ENCODE data around the gene MRGPRG.

MRGPRG gene

DNA sequence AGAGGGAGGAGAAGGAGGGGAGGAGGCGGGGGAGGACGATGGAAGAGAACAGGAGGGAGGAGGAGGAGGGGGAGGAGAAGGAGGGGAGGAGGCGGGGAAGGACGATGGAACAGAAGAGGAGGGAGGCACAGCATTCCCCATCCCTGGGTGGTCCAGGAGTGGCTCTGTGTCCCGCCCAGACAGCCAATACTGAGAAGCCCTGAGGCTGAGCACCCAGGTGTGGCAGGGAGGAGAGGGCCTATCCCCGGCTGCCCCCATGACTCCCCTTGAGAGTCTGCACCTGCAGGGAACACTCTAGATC, 12.9 kb upstream of the MRGPRG start:
- no peaks in the 10 kb centered on the region for H3K79me1 ChIP-seq (ENCODE audit: low read length)
- no peaks in the 10 kb centered on the region for H3K9me3 ChIP-seq (ENCODE audit: insufficient read depth, low read depth, low read length)
- H2BK5ac ChIP-seq (ENCODE audit: low read depth, low read length, poor library complexity): no peak overlapping the region
- no peak overlapping the region for H2BK12ac ChIP-seq (ENCODE audit: low read length)
- no peak overlapping the region for H3K18ac ChIP-seq (ENCODE audit: low read length)
- H3K27me3 ChIP-seq (ENCODE audit: insufficient read depth, low read length): no peaks in the 10 kb centered on the region
- peaks cover 0 to under 1% of the 10 kb centered on the region in 2 experiments for H3K4me1 ChIP-seq (ENCODE audit: control insufficient read depth in 1 of 2, insufficient read depth in 2 of 2, low read length in 2 of 2)
- no peak overlapping the region for H2AK5ac ChIP-seq (ENCODE audit: low read length)
- H4K12ac ChIP-seq (ENCODE audit: low read depth, low read length): no peak overlapping the region
- H3K14ac ChIP-seq (ENCODE audit: low read length): no peak overlapping the region
- no peak overlapping the region for H2AFZ ChIP-seq (ENCODE audit: insufficient read depth, low read length, poor library complexity)
- WGBS (ENCODE audit: extremely low coverage, insufficient coverage, insufficient read length): no CpG with 5 or more reads among the region's 6 CpGs
- H3K23ac ChIP-seq (ENCODE audit: low read length): no peak overlapping the region
- H3K9ac ChIP-seq (ENCODE audit: low read length): no peak overlapping the region
- no peak for DNase-seq
- no peak overlapping the region for H4K91ac ChIP-seq (ENCODE audit: low read depth, low read length)
- H3K79me2 ChIP-seq (ENCODE audit: control insufficient read depth, insufficient read depth, low read length, poor library complexity): no peaks in the 10 kb centered on the region
- H3K36me3 ChIP-seq (ENCODE audit: control insufficient read depth in 1 of 2, insufficient read depth in 2 of 2, low read length in 2 of 2): no peaks in the 10 kb centered on the region
- no peak overlapping the region for H2BK120ac ChIP-seq (ENCODE audit: insufficient read depth, low read length, poor library complexity)
- no peak overlapping the region for H3K4me2 ChIP-seq (ENCODE audit: low read length)
- no peak overlapping the region for H3K4me3 ChIP-seq (ENCODE audit: low read depth, low read length)
- H4K8ac ChIP-seq (ENCODE audit: low read depth, low read length): no peak overlapping the region
- H3K27ac ChIP-seq (ENCODE audit: low read depth, low read length): no peak overlapping the region
- H3K4ac ChIP-seq (ENCODE audit: low read depth, low read length): no peak overlapping the region

DNA sequence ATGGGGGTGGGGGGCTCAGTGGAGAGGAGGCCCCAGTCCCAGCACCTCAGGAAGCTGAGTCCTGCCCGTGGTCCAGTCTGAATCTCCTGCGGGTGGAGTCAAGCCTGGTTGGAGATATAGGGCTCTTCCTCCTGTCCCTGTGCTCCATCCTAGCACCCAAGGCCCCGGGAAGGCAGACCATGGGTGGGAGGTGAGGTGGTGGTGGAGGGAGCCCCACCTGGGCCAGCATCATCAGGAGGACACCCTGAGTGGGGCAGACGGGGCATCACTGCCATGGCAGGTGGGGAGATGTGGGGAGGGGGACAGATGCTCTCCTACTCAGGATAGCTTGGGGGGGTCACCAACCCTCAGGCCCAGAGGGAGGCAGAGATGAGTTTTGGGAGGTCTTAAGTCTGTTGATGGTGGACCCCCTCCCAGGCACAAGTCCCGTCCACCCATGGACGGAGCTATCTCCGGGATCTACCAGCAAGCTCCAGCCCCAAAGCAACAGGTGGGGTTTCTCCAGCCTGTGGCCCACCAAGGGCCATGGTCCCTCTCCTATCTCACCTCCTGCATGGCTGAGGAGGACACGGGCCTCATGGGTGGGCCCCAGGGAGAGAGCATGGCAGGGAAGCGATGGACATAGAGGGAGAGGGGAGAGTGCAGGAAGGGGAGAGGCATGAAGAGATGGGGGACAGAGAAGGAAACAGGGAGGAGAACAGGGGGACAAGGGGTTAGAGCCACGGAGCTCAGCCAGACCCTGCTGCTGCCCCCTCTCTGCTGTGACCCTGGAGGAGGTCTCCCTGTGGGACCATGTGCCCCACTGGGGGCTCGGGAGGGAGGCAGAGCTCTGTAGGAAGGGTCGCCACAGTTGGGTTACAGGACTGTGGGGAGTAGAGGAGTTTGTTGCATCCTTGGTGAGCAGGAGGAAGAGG, 12.3 kb upstream of the MRGPRG start:
- no CpG with 5 or more reads among the region's 12 CpGs for WGBS (ENCODE audit: extremely low coverage, insufficient coverage, insufficient read length)

DNA sequence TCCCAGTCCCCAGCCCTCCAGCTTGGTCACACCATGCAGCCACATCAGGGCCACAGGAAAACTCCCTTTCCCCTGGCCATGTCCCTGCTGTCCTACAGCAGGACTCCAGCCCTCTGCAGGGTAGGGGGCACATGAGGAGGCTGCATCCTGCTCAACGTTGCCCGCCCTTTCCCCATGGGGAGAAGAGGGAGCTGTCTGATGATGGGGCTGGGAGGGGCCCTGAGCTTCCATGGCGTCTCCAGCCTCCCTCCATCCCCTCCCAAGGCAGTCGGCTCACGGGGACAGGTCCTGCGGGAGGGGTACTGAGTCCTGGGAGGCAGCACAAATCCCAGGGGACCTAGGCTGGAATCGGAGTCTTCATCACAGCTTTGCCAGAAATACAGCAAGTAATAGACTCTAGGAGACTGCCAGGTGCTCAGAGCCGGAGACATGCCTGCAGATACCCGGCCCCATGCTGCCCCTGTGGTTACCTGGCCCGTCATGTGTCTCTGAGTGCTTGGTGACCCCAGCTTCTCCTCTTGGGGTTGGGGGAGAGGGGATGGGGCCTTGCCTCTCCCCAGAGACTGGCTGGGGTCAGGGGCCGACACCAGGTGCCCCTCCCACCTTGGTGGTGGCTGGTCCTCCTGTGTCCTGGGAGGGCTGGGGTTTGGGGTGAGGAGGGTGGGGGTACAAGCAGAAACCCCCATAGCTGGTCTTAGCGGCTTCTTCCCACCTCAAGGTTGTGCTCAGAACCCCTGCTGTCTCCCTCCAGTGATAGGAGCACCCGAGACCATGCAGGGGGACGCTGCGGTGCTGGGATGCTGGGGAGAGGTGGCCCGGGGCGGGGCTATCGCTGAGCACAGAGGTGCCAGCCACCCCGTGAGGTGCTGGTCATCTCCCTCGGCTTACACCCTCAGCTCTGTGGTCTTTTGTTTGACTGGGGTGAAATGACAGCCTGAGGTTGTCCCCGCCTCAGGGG, 11.3 kb upstream of the MRGPRG start:
- Histone ChIP-seq H3K27ac (ENCODE audit: low read depth, low read length) (no peak overlapping the region), H3K4ac (ENCODE audit: low read depth, low read length) (no peak overlapping the region), H4K12ac (ENCODE audit: low read depth, low read length) (no peak overlapping the region), H2AFZ (ENCODE audit: insufficient read depth, low read length, poor library complexity) (no peak overlapping the region), H3K9me3 (ENCODE audit: insufficient read depth, low read depth, low read length) (no peaks in the 10 kb centered on the region), H3K79me1 (ENCODE audit: low read length) (peaks cover 2% of the 10 kb centered on the region), H2AK5ac (ENCODE audit: low read length) (no peak overlapping the region), H3K4me1 (ENCODE audit: control insufficient read depth in 1 of 2, insufficient read depth in 2 of 2, low read length in 2 of 2) (peaks cover 14 to 15% of the 10 kb centered on the region in 2 experiments), H3K79me2 (ENCODE audit: control insufficient read depth, insufficient read depth, low read length, poor library complexity) (no peaks in the 10 kb centered on the region), H3K4me3 (ENCODE audit: low read depth, low read length) (no peak overlapping the region), H2BK12ac (ENCODE audit: low read length) (no peak overlapping the region), H3K18ac (ENCODE audit: low read length) (no peak overlapping the region), H3K27me3 (ENCODE audit: insufficient read depth, low read length) (no peaks in the 10 kb centered on the region), H3K36me3 (ENCODE audit: control insufficient read depth in 1 of 2, insufficient read depth in 2 of 2, low read length in 2 of 2) (no peaks in the 10 kb centered on the region), H2BK5ac (ENCODE audit: low read depth, low read length, poor library complexity) (no peak overlapping the region), H4K8ac (ENCODE audit: low read depth, low read length) (no peak overlapping the region), H3K9ac (ENCODE audit: low read length) (no peak overlapping the region), H2BK120ac (ENCODE audit: insufficient read depth, low read length, poor library complexity) (no peak overlapping the region), H3K14ac (ENCODE audit: low read length) (no peak overlapping the region), H3K23ac (ENCODE audit: low read length) (no peak overlapping the region), H4K91ac (ENCODE audit: low read depth, low read length) (no peak overlapping the region), H3K4me2 (ENCODE audit: low read length) (no peak overlapping the region)
- DNase-seq: no peak
- WGBS (ENCODE audit: extremely low coverage, insufficient coverage, insufficient read length): no CpG with 5 or more reads among the region's 21 CpGs

More for the DNA sequence above, 12.3 kb upstream of the MRGPRG start:
- no peak for DNase-seq
- H2AK5ac ChIP-seq (ENCODE audit: low read length): no peak overlapping the region
- H3K9ac ChIP-seq (ENCODE audit: low read length): no peak overlapping the region
- H3K14ac ChIP-seq (ENCODE audit: low read length): no peak overlapping the region
- no peak overlapping the region for H3K27ac ChIP-seq (ENCODE audit: low read depth, low read length)
- H4K91ac ChIP-seq (ENCODE audit: low read depth, low read length): no peak overlapping the region
- H3K36me3 ChIP-seq (ENCODE audit: control insufficient read depth in 1 of 2, insufficient read depth in 2 of 2, low read length in 2 of 2): no peaks in the 10 kb centered on the region
- no peak overlapping the region for H3K4me2 ChIP-seq (ENCODE audit: low read length)
- H2BK5ac ChIP-seq (ENCODE audit: low read depth, low read length, poor library complexity): no peak overlapping the region
- no peak overlapping the region for H2AFZ ChIP-seq (ENCODE audit: insufficient read depth, low read length, poor library complexity)
- no peak overlapping the region for H4K8ac ChIP-seq (ENCODE audit: low read depth, low read length)
- no peaks in the 10 kb centered on the region for H3K9me3 ChIP-seq (ENCODE audit: insufficient read depth, low read depth, low read length)
- H3K4ac ChIP-seq (ENCODE audit: low read depth, low read length): no peak overlapping the region
- no peak overlapping the region for H2BK12ac ChIP-seq (ENCODE audit: low read length)
- H3K27me3 ChIP-seq (ENCODE audit: insufficient read depth, low read length): no peaks in the 10 kb centered on the region
- H3K79me2 ChIP-seq (ENCODE audit: control insufficient read depth, insufficient read depth, low read length, poor library complexity): no peaks in the 10 kb centered on the region
- no peak overlapping the region for H2BK120ac ChIP-seq (ENCODE audit: insufficient read depth, low read length, poor library complexity)
- H3K4me3 ChIP-seq (ENCODE audit: low read depth, low read length): no peak overlapping the region
- no peak overlapping the region for H3K23ac ChIP-seq (ENCODE audit: low read length)
- H3K4me1 ChIP-seq (ENCODE audit: control insufficient read depth in 1 of 2, insufficient read depth in 2 of 2, low read length in 2 of 2): peaks cover 5 to 6% of the 10 kb centered on the region in 2 experiments
- no peaks in the 10 kb centered on the region for H3K79me1 ChIP-seq (ENCODE audit: low read length)
- no peak overlapping the region for H4K12ac ChIP-seq (ENCODE audit: low read depth, low read length)
- H3K18ac ChIP-seq (ENCODE audit: low read length): no peak overlapping the region

DNA sequence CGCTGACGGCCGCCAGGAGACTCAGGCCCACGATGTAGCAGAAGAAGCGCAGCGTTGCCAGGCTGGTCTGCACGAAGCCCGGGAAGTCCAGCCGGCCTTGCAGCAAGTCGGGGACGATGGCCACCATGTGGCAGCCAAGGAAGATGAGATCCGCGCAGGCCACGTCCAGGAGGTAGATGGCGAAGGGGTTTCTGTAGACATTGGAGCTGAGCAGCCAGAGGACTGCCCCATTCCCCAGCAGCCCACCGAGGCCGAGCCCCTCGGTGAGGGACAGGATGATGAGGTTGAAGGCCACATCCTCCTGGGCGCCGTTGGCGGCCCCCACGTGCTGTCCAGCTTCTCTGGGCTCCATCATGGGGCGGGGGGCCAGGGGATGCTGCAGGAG, 9.8 kb upstream of the MRGPRG start:
- no peak overlapping the region for H2BK120ac ChIP-seq (ENCODE audit: insufficient read depth, low read length, poor library complexity)
- no peak overlapping the region for H3K23ac ChIP-seq (ENCODE audit: low read length)
- H3K18ac ChIP-seq (ENCODE audit: low read length): no peak overlapping the region
- peaks cover 20 to 27% of the 10 kb centered on the region in 2 experiments for H3K4me1 ChIP-seq (ENCODE audit: control insufficient read depth in 1 of 2, insufficient read depth in 2 of 2, low read length in 2 of 2)
- no peaks in the 10 kb centered on the region for H3K79me2 ChIP-seq (ENCODE audit: control insufficient read depth, insufficient read depth, low read length, poor library complexity)
- no peaks in the 10 kb centered on the region for H3K36me3 ChIP-seq (ENCODE audit: control insufficient read depth in 1 of 2, insufficient read depth in 2 of 2, low read length in 2 of 2)
- no peaks in the 10 kb centered on the region for H3K27me3 ChIP-seq (ENCODE audit: insufficient read depth, low read length)
- H2AFZ ChIP-seq (ENCODE audit: insufficient read depth, low read length, poor library complexity): no peak overlapping the region
- H4K12ac ChIP-seq (ENCODE audit: low read depth, low read length): no peak overlapping the region
- H4K8ac ChIP-seq (ENCODE audit: low read depth, low read length): no peak overlapping the region
- H3K9ac ChIP-seq (ENCODE audit: low read length): no peak overlapping the region
- no peak overlapping the region for H3K27ac ChIP-seq (ENCODE audit: low read depth, low read length)
- no peak overlapping the region for H2AK5ac ChIP-seq (ENCODE audit: low read length)
- WGBS (ENCODE audit: extremely low coverage, insufficient coverage, insufficient read length): no CpG with 5 or more reads among the region's 23 CpGs
- no peak overlapping the region for H3K4me2 ChIP-seq (ENCODE audit: low read length)
- H3K4ac ChIP-seq (ENCODE audit: low read depth, low read length): no peak overlapping the region
- H2BK5ac ChIP-seq (ENCODE audit: low read depth, low read length, poor library complexity): no peak overlapping the region
- no peak overlapping the region for H3K14ac ChIP-seq (ENCODE audit: low read length)
- H4K91ac ChIP-seq (ENCODE audit: low read depth, low read length): no peak overlapping the region
- H3K79me1 ChIP-seq (ENCODE audit: low read length): peaks cover 2% of the 10 kb centered on the region
- H3K9me3 ChIP-seq (ENCODE audit: insufficient read depth, low read depth, low read length): no peaks in the 10 kb centered on the region
- no peak for DNase-seq
- H2BK12ac ChIP-seq (ENCODE audit: low read length): no peak overlapping the region
- H3K4me3 ChIP-seq (ENCODE audit: low read depth, low read length): no peak overlapping the region

Data from trophoblast cell (in vitro differentiated cells and primary cell).